Measurements from ENCODE around the gene SH3GL1. TPM values are rescaled to one million over a fixed set of nuclear protein-coding genes. Genes with fewer than 3 reads are reported as not detected.
A peak's percentile ranks its signal among the peaks of the same experiment; 100 is the strongest.

SH3GL1 gene
- total and polyA plus RNA-seq, 12 donors = 20.9 to 112 (median 87.4) TPM

DNA sequence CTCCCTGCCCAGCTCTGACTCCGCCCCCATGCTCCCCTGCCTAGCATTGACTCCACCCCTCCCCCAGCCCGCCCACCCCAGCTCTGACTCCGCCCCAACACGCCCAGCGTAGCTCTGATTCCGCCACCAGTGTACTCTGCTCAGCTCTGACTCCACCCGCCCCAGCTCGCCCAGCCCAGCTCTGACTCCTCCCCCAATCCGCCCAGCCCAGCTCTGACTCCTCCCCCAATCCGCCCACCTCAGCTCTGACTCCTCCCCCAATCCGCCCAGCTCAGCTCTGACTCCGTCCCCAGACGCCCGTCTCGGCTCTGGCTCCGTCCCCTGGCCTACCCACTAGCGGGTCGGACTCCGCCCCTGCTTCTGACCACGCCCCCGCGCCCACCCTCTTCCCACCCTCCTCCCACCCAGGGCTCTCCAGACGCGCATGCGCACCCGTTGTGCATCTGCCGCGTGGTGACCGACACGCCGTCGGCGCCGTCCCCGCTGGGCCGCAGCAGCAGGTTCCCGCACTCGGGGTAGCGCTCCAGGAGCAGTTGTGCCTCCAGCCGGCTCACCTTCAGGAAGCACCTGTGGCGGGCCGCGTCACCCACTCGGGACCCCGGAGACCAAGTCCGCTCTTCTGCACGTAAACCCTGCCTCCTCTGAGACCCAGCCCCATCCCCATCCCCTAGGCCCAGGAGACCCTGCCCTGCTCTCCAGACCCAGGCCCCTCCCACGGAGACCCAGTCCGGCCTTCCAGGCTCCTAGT lies 71.9 kb downstream of the SH3GL1 start:
- intact Hi-C loops (cut with DNase I) = no loop called here
- H3K27ac ChIP-seq = peak overlapping the region in 2 of 5 donors; percentile 51 to 75
- peaks cover 9 to 20% of the 10 kb centered on the region in 2 donors for H3K4me1 ChIP-seq (replicated peaks in 1 of 2)
- WGBS, 4 donors = 1 to 7% (median 2%) methylated on average over 6 to 49 of the region's 49 CpGs
- H3K9me3 ChIP-seq (replicated peaks in 1 of 3) = no peaks in the 10 kb centered on the region
- no peaks in the 10 kb centered on the region for H3K27me3 ChIP-seq
- peak overlapping the region in 2 of 4 donors; percentile 10 to 62 for H3K4me3 ChIP-seq
- DNase-seq = peak; percentile 89 to 99 (median 98)
- no peaks in the 10 kb centered on the region for H3K36me3 ChIP-seq (replicated peaks in 1 of 2)
- peak in 1 of 2 donors; percentile 26 for TF ChIP-seq POLR2A (IDR thresholded peaks at IDR 0.05)
- TF ChIP-seq, protein P1, sequence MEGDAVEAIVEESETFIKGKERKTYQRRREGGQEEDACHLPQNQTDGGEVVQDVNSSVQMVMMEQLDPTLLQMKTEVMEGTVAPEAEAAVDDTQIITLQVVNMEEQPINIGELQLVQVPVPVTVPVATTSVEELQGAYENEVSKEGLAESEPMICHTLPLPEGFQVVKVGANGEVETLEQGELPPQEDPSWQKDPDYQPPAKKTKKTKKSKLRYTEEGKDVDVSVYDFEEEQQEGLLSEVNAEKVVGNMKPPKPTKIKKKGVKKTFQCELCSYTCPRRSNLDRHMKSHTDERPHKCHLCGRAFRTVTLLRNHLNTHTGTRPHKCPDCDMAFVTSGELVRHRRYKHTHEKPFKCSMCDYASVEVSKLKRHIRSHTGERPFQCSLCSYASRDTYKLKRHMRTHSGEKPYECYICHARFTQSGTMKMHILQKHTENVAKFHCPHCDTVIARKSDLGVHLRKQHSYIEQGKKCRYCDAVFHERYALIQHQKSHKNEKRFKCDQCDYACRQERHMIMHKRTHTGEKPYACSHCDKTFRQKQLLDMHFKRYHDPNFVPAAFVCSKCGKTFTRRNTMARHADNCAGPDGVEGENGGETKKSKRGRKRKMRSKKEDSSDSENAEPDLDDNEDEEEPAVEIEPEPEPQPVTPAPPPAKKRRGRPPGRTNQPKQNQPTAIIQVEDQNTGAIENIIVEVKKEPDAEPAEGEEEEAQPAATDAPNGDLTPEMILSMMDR (IDR thresholded peaks at IDR 0.05) = peak in 1 of 6 experiments; percentile 11

DNA sequence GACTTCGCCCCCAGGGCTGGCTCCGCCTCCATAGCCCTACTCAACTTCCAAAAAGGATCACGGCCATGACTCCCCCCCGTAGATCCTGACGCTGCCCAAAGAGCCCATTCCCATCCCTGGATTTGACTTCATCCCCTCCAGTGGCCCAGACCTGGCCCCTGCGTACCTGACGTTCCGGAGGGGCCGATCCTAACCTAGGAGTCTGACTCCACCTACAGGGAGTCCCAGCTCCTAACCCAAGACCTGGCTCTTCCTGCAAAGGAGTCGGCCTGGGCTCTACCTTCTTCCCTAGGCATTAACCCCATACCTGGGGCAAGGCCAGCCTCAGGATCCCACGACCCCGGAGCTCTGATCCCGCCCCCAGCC lies 72.5 kb downstream of the SH3GL1 start:
- TF ChIP-seq POLR2A (IDR thresholded peaks at IDR 0.05) = no peak
- TF ChIP-seq, protein P1 (IDR thresholded peaks at IDR 0.05) = no peak
- DNase-seq = no peak
- Histone ChIP-seq H3K4me3 (peak overlapping the region in 2 of 4 donors; percentile 10 to 62), H3K27me3 (no peaks in the 10 kb centered on the region), H3K9me3 (replicated peaks in 1 of 3) (no peaks in the 10 kb centered on the region), H3K36me3 (replicated peaks in 1 of 2) (no peaks in the 10 kb centered on the region), H3K27ac (peak overlapping the region in 2 of 5 donors; percentile 51 to 75), H3K4me1 (replicated peaks in 1 of 2) (peaks cover 9 to 20% of the 10 kb centered on the region in 2 donors)
- intact Hi-C loops (cut with DNase I) = no loop called here
- 5 to 15% (median 9%) methylated on average over 7 to 13 of the region's 13 CpGs for WGBS, 4 donors

DNA sequence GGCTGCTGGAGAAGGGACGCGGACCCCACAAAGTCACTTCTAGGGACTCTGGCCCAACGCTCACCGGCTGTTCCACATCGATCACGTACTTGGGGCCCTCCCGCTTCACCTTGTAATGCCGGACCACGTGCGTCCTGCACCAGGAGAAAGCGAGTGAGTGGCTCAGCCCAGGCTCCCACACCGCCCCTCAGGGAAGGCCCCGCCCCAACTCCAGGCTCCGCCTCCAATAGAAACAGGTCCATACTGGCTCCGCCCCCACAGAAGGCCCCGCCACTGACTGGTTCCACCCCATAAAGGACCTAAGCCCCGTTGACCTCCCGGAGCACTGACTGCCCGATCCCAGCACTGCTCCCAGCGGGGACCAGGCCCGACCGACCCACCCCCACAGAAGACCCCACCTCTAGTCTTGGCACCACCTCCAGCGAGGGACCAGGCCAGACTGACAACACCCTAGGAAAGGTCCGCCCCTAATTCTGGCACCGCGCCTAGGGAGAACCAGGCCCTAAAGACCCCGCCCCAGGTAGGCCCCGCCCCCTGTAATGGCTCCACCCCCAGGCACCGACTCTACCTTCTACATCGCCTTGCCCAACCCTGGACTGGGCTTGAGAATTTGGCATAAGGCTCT lies 73.0 kb downstream of the SH3GL1 start:
- 2 to 5% (median 5%) methylated on average over 8 to 30 of the region's 30 CpGs; no CpG with 5 or more reads in 1 of the 4 donors for WGBS, 4 donors
- DNase-seq = peak; percentile 80 to 97 (median 89)
- Histone ChIP-seq H3K9me3 (replicated peaks in 1 of 3) (no peaks in the 10 kb centered on the region), H3K4me1 (replicated peaks in 1 of 2) (peaks cover 9 to 20% of the 10 kb centered on the region in 2 donors), H3K4me3 (peak overlapping the region in 2 of 4 donors; percentile 10 to 62), H3K36me3 (replicated peaks in 1 of 2) (no peaks in the 10 kb centered on the region), H3K27ac (peak overlapping the region in 2 of 5 donors; percentile 51 to 75), H3K27me3 (no peaks in the 10 kb centered on the region)
- TF ChIP-seq POLR2A (IDR thresholded peaks at IDR 0.05) = peak in 1 of 2 donors; percentile 11
- TF ChIP-seq, protein P1 (IDR thresholded peaks at IDR 0.05) = no peak
- intact Hi-C loops (cut with DNase I) = no loop called here

DNA sequence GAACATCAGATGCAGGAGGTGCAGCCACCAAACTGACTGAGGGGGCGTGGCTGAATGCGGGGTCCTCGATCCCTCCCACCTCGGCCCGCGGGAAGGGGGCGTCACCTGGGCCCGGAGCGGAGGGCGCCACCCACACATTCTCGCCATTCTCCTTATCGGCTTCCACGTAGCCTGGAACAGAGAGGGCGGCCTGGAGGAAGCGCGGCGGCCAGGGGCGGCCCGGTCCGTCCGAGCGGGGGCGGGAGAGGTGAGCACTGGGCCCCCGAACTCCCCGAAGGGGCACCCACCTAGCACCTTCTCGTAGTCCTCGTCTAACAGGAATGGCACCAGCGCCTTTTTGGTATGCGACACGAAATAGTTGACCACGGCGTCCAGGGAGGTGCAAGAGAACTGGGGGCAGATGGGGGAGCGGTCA lies 73.5 kb downstream of the SH3GL1 start:
- intact Hi-C loops (cut with DNase I) = no loop called here
- peak in 2 of 7 donors; percentile 38 to 39 for DNase-seq
- Histone ChIP-seq H3K27me3 (no peaks in the 10 kb centered on the region), H3K4me3 (peak overlapping the region in 1 of 4 donors; percentile 62), H3K27ac (no peak overlapping the region), H3K36me3 (replicated peaks in 1 of 2) (no peaks in the 10 kb centered on the region), H3K9me3 (replicated peaks in 1 of 3) (no peaks in the 10 kb centered on the region), H3K4me1 (replicated peaks in 1 of 2) (peaks cover 9 to 20% of the 10 kb centered on the region in 2 donors)
- 6 to 15% (median 8%) methylated on average over 6 to 33 of the region's 33 CpGs for WGBS, 4 donors
- TF ChIP-seq POLR2A (IDR thresholded peaks at IDR 0.05) = no peak
- TF ChIP-seq, protein P1 (IDR thresholded peaks at IDR 0.05) = no peak
